SHP77 (cell line): Measurements from ENCODE around the gene NUP153.
"Not testable (repeated sequence)": the region's sequence is repeated elsewhere in the genome, so short reads cannot be mapped to it uniquely, and the experiment has no call there.

Source experiments
- DNase-seq, 2 experiments: peaks; one replicate each; lab custom pipeline; 2025; lab: John Stamatoyannopoulos, UW

Gene NUP153

GRCh38 chr6:17706580-17707370 lies at the start of gene NUP153:
Gene NUP153, minus strand, starts transcription at chr6:17706925. Its CDS starts 538 bp downstream, at chr6:17706387.
- peak; percentile 92 for DNase-seq

GRCh38 chr6:17754254-17754653 lies 47.5 kb upstream of the NUP153 start:
- DNase-seq, result no peak

GRCh38 chr6:17745324-17745723 lies 38.6 kb upstream of the NUP153 start:
- not testable (repeated sequence) for DNase-seq

GRCh38 chr6:17744757-17745308 lies 38.1 kb upstream of the NUP153 start:
- DNase-seq, result not testable (repeated sequence)

- DNase-seq, result no peak
Measured at GRCh38 chr6:17744019-17744756, 37.5 kb upstream of the NUP153 start.

GRCh38 chr6:17741507-17741906 lies 34.8 kb upstream of the NUP153 start:
- DNase-seq, result peak in 1 of 2 experiments; percentile 6

- no peak for DNase-seq
Measured at GRCh38 chr6:17740559-17741220, 34.0 kb upstream of the NUP153 start.

GRCh38 chr6:17737704-17738252 lies 31.1 kb upstream of the NUP153 start:
- DNase-seq, result no peak

- DNase-seq, result not testable (repeated sequence)
Measured at GRCh38 chr6:17735311-17735710, 28.6 kb upstream of the NUP153 start.

- DNase-seq, result no peak
Measured at GRCh38 chr6:17730078-17730704, 23.5 kb upstream of the NUP153 start.

GRCh38 chr6:17729223-17730077 lies 22.7 kb upstream of the NUP153 start:
- no peak for DNase-seq

GRCh38 chr6:17728551-17729222 lies 22.0 kb upstream of the NUP153 start:
- no peak for DNase-seq

- DNase-seq, result peak; percentile 46 to 60
Measured at GRCh38 chr6:17725083-17725482, 18.4 kb upstream of the NUP153 start.

GRCh38 chr6:17724341-17724740 lies 17.6 kb upstream of the NUP153 start:
- DNase-seq, result no peak

GRCh38 chr6:17721671-17722070 lies 14.9 kb upstream of the NUP153 start:
- no peak for DNase-seq

GRCh38 chr6:17719323-17720041 lies 12.8 kb upstream of the NUP153 start:
- peak in 1 of 2 experiments; percentile 22 for DNase-seq

- no peak for DNase-seq
Measured at GRCh38 chr6:17716221-17716620, 9.5 kb upstream of the NUP153 start.

- no peak for DNase-seq
Measured at GRCh38 chr6:17714879-17715851, 8.4 kb upstream of the NUP153 start.
